Activated CD4-positive, alpha-beta memory T cell treated with anti-CD3 and anti-CD28 coated beads for 36 hours (primary cell): ENCODE data around the gene EIF5AL1. TPM values are rescaled to one million over a fixed set of nuclear protein-coding genes. Genes with fewer than 3 reads are reported as not detected.
"Not testable (repeated sequence)": the region's sequence is repeated elsewhere in the genome, so short reads cannot be mapped to it uniquely, and the experiment has no call there.

Source experiments
- CTCF ChIA-PET: fragments of 350-600 bp; sonication (Branson Sonifier 250); formaldehyde crosslinking; loops from one replicate; lab custom pipeline; 2021; ENCODE audit warnings: antibody characterized with exemption, inconsistent platforms; lab: Charles Lee
- POLR2A ChIA-PET: fragments of 350-600 bp; sonication (Branson Sonifier 250); formaldehyde crosslinking; loops from one replicate; lab custom pipeline; 2021; ENCODE audit warnings: antibody characterized with exemption; lab: Charles Lee
- DNase-seq: peaks from one replicate; pipeline ENCODE4 v3.0.0-alpha.2; 2020
- H3K27ac Mint-ChIP-seq: one replicate; pipeline ENCODE4 v1.8.0; 2021; ENCODE audit warnings: mixed read lengths
- H3K27me3 Mint-ChIP-seq: one replicate; pipeline ENCODE4 v1.8.0; 2021; ENCODE audit warnings: mixed read lengths
- H3K36me3 Mint-ChIP-seq: one replicate; pipeline ENCODE4 v1.8.0; 2021; ENCODE audit warnings: mixed read lengths
- H3K4me1 Mint-ChIP-seq: one replicate; pipeline ENCODE4 v1.8.0; 2021; ENCODE audit warnings: low read depth, mixed read lengths
- H3K4me3 Mint-ChIP-seq: one replicate; pipeline ENCODE4 v1.8.0; 2021; ENCODE audit warnings: mild to moderate bottlenecking, mixed read lengths
- H3K9me3 Mint-ChIP-seq: one replicate; pipeline ENCODE4 v1.8.0; 2021; ENCODE audit warnings: mixed read lengths
- intact Hi-C: fragments of 100-400 bp; cut with micrococcal nuclease; formaldehyde crosslinking; loops from one replicate; pipeline ENCODE4 v1.15.1; 2023
- total RNA-seq, 2 experiments: library from RNA; stranded (reverse); gene quantifications; one replicate each; pipeline ENCODE4 v1.2.3, GENCODE V29; 2021

The EIF5AL1 gene
- total RNA-seq: 1 to 10 TPM; 2.4 to 3.2 TPM

GRCh38 chr10:79511891-79512583, at the start of gene EIF5AL1:
Gene EIF5AL1 (plus strand): TSS chr10:79512533. CDS start chr10:79512650, 117 bp downstream.
- H3K4me1 Mint-ChIP-seq, H3K4me3 Mint-ChIP-seq, H3K27ac Mint-ChIP-seq, H3K27me3 Mint-ChIP-seq, DNase-seq, H3K36me3 Mint-ChIP-seq, intact Hi-C loops, H3K9me3 Mint-ChIP-seq, CTCF ChIA-PET, POLR2A ChIA-PET: not testable (repeated sequence)

GRCh38 chr10:79463578-79464496, 48.5 kb upstream of the EIF5AL1 start:
- H3K4me1 Mint-ChIP-seq: no peaks in the 10 kb centered on the region
- ChIA-PET CTCF (interaction anchor here (1.4 kb wide), 1 partner anchor 89 kb away, joined by 9 read pairs; no protein-coding TSS in a partner anchor), POLR2A (no interaction called here)
- H3K27me3 Mint-ChIP-seq: peaks cover 1% of the 10 kb centered on the region
- intact Hi-C loops: loop anchor here (10.0 kb wide), 1 partner anchor 169 kb away; no protein-coding TSS in a partner anchor
- H3K9me3 Mint-ChIP-seq: no peaks in the 10 kb centered on the region
- no peak for DNase-seq
- H3K4me3 Mint-ChIP-seq: no peak overlapping the region
- no peak overlapping the region for H3K27ac Mint-ChIP-seq
- H3K36me3 Mint-ChIP-seq: no peaks in the 10 kb centered on the region

GRCh38 chr10:79465341-79465740, 47.0 kb upstream of the EIF5AL1 start:
- H3K27ac Mint-ChIP-seq: no peak overlapping the region
- H3K9me3 Mint-ChIP-seq: no peaks in the 10 kb centered on the region
- no peaks in the 10 kb centered on the region for H3K4me1 Mint-ChIP-seq
- intact Hi-C loops: loop anchor here (10.0 kb wide), 1 partner anchor 171 kb away; no protein-coding TSS in a partner anchor
- H3K27me3 Mint-ChIP-seq: peaks cover 1% of the 10 kb centered on the region
- POLR2A ChIA-PET: no interaction called here
- H3K4me3 Mint-ChIP-seq: no peak overlapping the region
- no peaks in the 10 kb centered on the region for H3K36me3 Mint-ChIP-seq
- no peak for DNase-seq
- CTCF ChIA-PET: no interaction called here

- DNase-seq: no peak
- H3K9me3 Mint-ChIP-seq: no peaks in the 10 kb centered on the region
- intact Hi-C loops: loop anchor here (10.0 kb wide), 1 partner anchor 173 kb away; no protein-coding TSS in a partner anchor
- no peak overlapping the region for H3K27ac Mint-ChIP-seq
- CTCF ChIA-PET: interaction anchor here (0.6 to 4.2 kb wide), 27 partner anchors 8 to 1452 kb away, joined by 3 to 74 read pairs (median 5); partner anchors contain the start of gene ZCCHC24
- POLR2A ChIA-PET: interaction anchor here (0.5 kb wide), 1 partner anchor 93 kb away, joined by 3 read pairs; no protein-coding TSS in a partner anchor
- peaks cover 1% of the 10 kb centered on the region for H3K27me3 Mint-ChIP-seq
- H3K36me3 Mint-ChIP-seq: no peaks in the 10 kb centered on the region
- no peaks in the 10 kb centered on the region for H3K4me1 Mint-ChIP-seq
- no peak overlapping the region for H3K4me3 Mint-ChIP-seq
These were observed 44.2 kb upstream of the EIF5AL1 start for GRCh38 chr10:79468015-79468560.

- Mint-ChIP-seq H3K9me3 (no peaks in the 10 kb centered on the region), H3K36me3 (no peaks in the 10 kb centered on the region), H3K4me1 (no peaks in the 10 kb centered on the region), H3K4me3 (no peak overlapping the region), H3K27me3 (peaks cover 4% of the 10 kb centered on the region), H3K27ac (no peak overlapping the region)
- DNase-seq: no peak
- ChIA-PET POLR2A (no interaction called here), CTCF (interaction anchor here (0.5 to 4.2 kb wide), 12 partner anchors 8 to 658 kb away, joined by 3 to 74 read pairs (median 4); no protein-coding TSS in a partner anchor)
- intact Hi-C loops: loop anchor here (10.0 kb wide), 1 partner anchor 174 kb away; no protein-coding TSS in a partner anchor
These were observed 43.3 kb upstream of the EIF5AL1 start for GRCh38 chr10:79468841-79469585.

GRCh38 chr10:79470096-79470495, 42.2 kb upstream of the EIF5AL1 start:
- no peaks in the 10 kb centered on the region for H3K4me1 Mint-ChIP-seq
- DNase-seq: no peak
- no peaks in the 10 kb centered on the region for H3K36me3 Mint-ChIP-seq
- CTCF ChIA-PET: interaction anchor here (0.7 to 4.2 kb wide), 5 partner anchors 70 to 657 kb away, joined by 3 to 74 read pairs (median 3); no protein-coding TSS in a partner anchor
- H3K4me3 Mint-ChIP-seq: no peak overlapping the region
- POLR2A ChIA-PET: no interaction called here
- H3K27me3 Mint-ChIP-seq: peaks cover 4% of the 10 kb centered on the region
- H3K9me3 Mint-ChIP-seq: no peaks in the 10 kb centered on the region
- intact Hi-C loops: no loop called here
- H3K27ac Mint-ChIP-seq: no peak overlapping the region

GRCh38 chr10:79471776-79472175, 40.6 kb upstream of the EIF5AL1 start:
- ChIA-PET CTCF (interaction anchor here (1.6 kb wide), 1 partner anchor 97 kb away, joined by 9 read pairs; no protein-coding TSS in a partner anchor), POLR2A (no interaction called here)
- intact Hi-C loops: no loop called here
- no peaks in the 10 kb centered on the region for H3K4me1 Mint-ChIP-seq
- H3K27me3 Mint-ChIP-seq: peaks cover 8% of the 10 kb centered on the region
- no peak overlapping the region for H3K27ac Mint-ChIP-seq
- no peaks in the 10 kb centered on the region for H3K9me3 Mint-ChIP-seq
- no peak for DNase-seq
- H3K4me3 Mint-ChIP-seq: no peak overlapping the region
- H3K36me3 Mint-ChIP-seq: no peaks in the 10 kb centered on the region

GRCh38 chr10:79472449-79472848, 39.9 kb upstream of the EIF5AL1 start:
- Mint-ChIP-seq H3K4me3 (no peak overlapping the region), H3K36me3 (no peaks in the 10 kb centered on the region), H3K4me1 (no peaks in the 10 kb centered on the region), H3K27ac (no peak overlapping the region), H3K9me3 (no peaks in the 10 kb centered on the region), H3K27me3 (peaks cover 11% of the 10 kb centered on the region)
- ChIA-PET POLR2A (no interaction called here), CTCF (interaction anchor here (1.6 kb wide), 1 partner anchor 98 kb away, joined by 9 read pairs; no protein-coding TSS in a partner anchor)
- DNase-seq: no peak
- intact Hi-C loops: no loop called here

- H3K4me3 Mint-ChIP-seq: no peak overlapping the region
- no peak for DNase-seq
- intact Hi-C loops: no loop called here
- no peaks in the 10 kb centered on the region for H3K9me3 Mint-ChIP-seq
- H3K4me1 Mint-ChIP-seq: no peaks in the 10 kb centered on the region
- CTCF ChIA-PET: interaction anchor here (1.6 kb wide), 1 partner anchor 99 kb away, joined by 9 read pairs; no protein-coding TSS in a partner anchor
- H3K36me3 Mint-ChIP-seq: no peaks in the 10 kb centered on the region
- H3K27ac Mint-ChIP-seq: no peak overlapping the region
- POLR2A ChIA-PET: no interaction called here
- H3K27me3 Mint-ChIP-seq: peaks cover 13% of the 10 kb centered on the region
These were observed 39.4 kb upstream of the EIF5AL1 start for GRCh38 chr10:79472951-79473350.

GRCh38 chr10:79473496-79474095, 38.7 kb upstream of the EIF5AL1 start:
- H3K36me3 Mint-ChIP-seq: no peaks in the 10 kb centered on the region
- ChIA-PET CTCF (interaction anchor here (2.3 kb wide), 1 partner anchor 99 kb away, joined by 10 read pairs; no protein-coding TSS in a partner anchor), POLR2A (no interaction called here)
- H3K4me1 Mint-ChIP-seq: no peaks in the 10 kb centered on the region
- H3K9me3 Mint-ChIP-seq: no peaks in the 10 kb centered on the region
- H3K27me3 Mint-ChIP-seq: peaks cover 13% of the 10 kb centered on the region
- H3K27ac Mint-ChIP-seq: no peak overlapping the region
- intact Hi-C loops: no loop called here
- DNase-seq: no peak
- H3K4me3 Mint-ChIP-seq: no peak overlapping the region
